KMS-11 (cell line): Measurements from ENCODE around the gene FAM3C.

ENCODE experiments used
- H2AFZ ChIP-seq: fragments of 200-600 bp; sonication (generic); 2 replicates; pipeline ENCODE4 v1.6.1; 2016; ENCODE audit warnings: antibody characterized with exemption, mixed run types, low read depth
- H3K27ac ChIP-seq: fragments of 200-600 bp; sonication (generic); 2 replicates; pipeline ENCODE4 v1.6.1; 2016; ENCODE audit warnings: mild to moderate bottlenecking, mixed run types
- H3K27me3 ChIP-seq: fragments of 200-600 bp; sonication (generic); 2 replicates; pipeline ENCODE4 v1.6.1; 2017; ENCODE audit warnings: mild to moderate bottlenecking, low read depth, mixed run types, moderate library complexity; ENCODE audit not compliant: insufficient read depth
- H3K36me3 ChIP-seq: fragments of 200-600 bp; sonication (generic); 2 replicates; pipeline ENCODE4 v1.6.1; 2017; ENCODE audit warnings: mild to moderate bottlenecking, mixed run types; ENCODE audit not compliant: insufficient read depth
- H3K4me1 ChIP-seq: fragments of 200-600 bp; sonication (generic); 2 replicates; pipeline ENCODE4 v1.6.1; 2016; ENCODE audit warnings: mild to moderate bottlenecking, low read depth, mixed run types; ENCODE audit not compliant: poor library complexity, severe bottlenecking
- H3K4me2 ChIP-seq: fragments of 200-600 bp; sonication (generic); 2 replicates; pipeline ENCODE4 v1.7.0; 2016; ENCODE audit warnings: mild to moderate bottlenecking, mixed run types
- H3K4me3 ChIP-seq: fragments of 200-600 bp; sonication (generic); IDR thresholded peaks from 2 replicates; pipeline ENCODE4 v1.6.1; 2017; ENCODE audit warnings: low read depth, low read length, mixed read lengths; ENCODE audit not compliant: insufficient read depth
- H3K79me2 ChIP-seq: fragments of 200-600 bp; sonication (generic); 2 replicates; pipeline ENCODE4 v1.6.1; 2016; ENCODE audit warnings: low read depth, mixed run types; ENCODE audit not compliant: insufficient read depth
- H3K9ac ChIP-seq: fragments of 200-600 bp; sonication (generic); 2 replicates; pipeline ENCODE4 v1.6.1; 2016; ENCODE audit warnings: mild to moderate bottlenecking, mixed run types
- H4K20me1 ChIP-seq: fragments of 200-600 bp; sonication (generic); 2 replicates; pipeline ENCODE4 v1.6.1; 2016; ENCODE audit warnings: mild to moderate bottlenecking, mixed run types; ENCODE audit not compliant: insufficient read depth
- CTCF ChIP-seq: fragments of 200-600 bp; sonication (generic); conservative IDR thresholded peaks from 2 replicates; pipeline ENCODE4 v1.6.1; 2017; ENCODE audit warnings: low read depth, mild to moderate bottlenecking, antibody characterized with exemption, low read length, moderate library complexity, mixed read lengths

The FAM3C gene

GRCh38 chr7:121341933-121342332 lies 54.2 kb downstream of the FAM3C start:
- Histone ChIP-seq H4K20me1 (no peaks in the 10 kb centered on the region), H3K27ac (no peak overlapping the region), H3K4me1 (no peaks in the 10 kb centered on the region), H3K9ac (no peak overlapping the region), H3K79me2 (no peaks in the 10 kb centered on the region), H3K27me3 (no peaks in the 10 kb centered on the region), H3K36me3 (no peaks in the 10 kb centered on the region), H3K4me3 (no peak overlapping the region), H2AFZ (no peak overlapping the region), H3K4me2 (no peak overlapping the region)
- TF ChIP-seq CTCF = no peak

- H3K4me3 ChIP-seq = no peak overlapping the region
- H3K4me1 ChIP-seq = no peaks in the 10 kb centered on the region
- no peaks in the 10 kb centered on the region for H3K79me2 ChIP-seq
- no peak overlapping the region for H3K9ac ChIP-seq
- H3K27ac ChIP-seq = no peak overlapping the region
- H3K36me3 ChIP-seq = no peaks in the 10 kb centered on the region
- no peaks in the 10 kb centered on the region for H4K20me1 ChIP-seq
- no peaks in the 10 kb centered on the region for H3K27me3 ChIP-seq
- H3K4me2 ChIP-seq = no peak overlapping the region
- no peak overlapping the region for H2AFZ ChIP-seq
- no peak for TF ChIP-seq CTCF
These were observed 57.0 kb downstream of the FAM3C start for GRCh38 chr7:121339082-121339481.

- H3K4me1 ChIP-seq = no peaks in the 10 kb centered on the region
- no peak overlapping the region for H3K4me3 ChIP-seq
- no peaks in the 10 kb centered on the region for H4K20me1 ChIP-seq
- no peak overlapping the region for H2AFZ ChIP-seq
- no peaks in the 10 kb centered on the region for H3K27me3 ChIP-seq
- no peaks in the 10 kb centered on the region for H3K36me3 ChIP-seq
- no peaks in the 10 kb centered on the region for H3K79me2 ChIP-seq
- no peak overlapping the region for H3K9ac ChIP-seq
- H3K27ac ChIP-seq = no peak overlapping the region
- H3K4me2 ChIP-seq = no peak overlapping the region
- TF ChIP-seq CTCF = no peak
These were observed 58.7 kb downstream of the FAM3C start for GRCh38 chr7:121337398-121337797.

GRCh38 chr7:121336579-121336978 lies 59.5 kb downstream of the FAM3C start:
- H3K27ac ChIP-seq = no peak overlapping the region

More at GRCh38 chr7:121336579-121336978, 59.5 kb downstream of the FAM3C start:
- H3K79me2 ChIP-seq = no peaks in the 10 kb centered on the region
- no peak overlapping the region for H2AFZ ChIP-seq
- H3K4me1 ChIP-seq = no peaks in the 10 kb centered on the region
- H3K27me3 ChIP-seq = no peaks in the 10 kb centered on the region
- H4K20me1 ChIP-seq = no peaks in the 10 kb centered on the region
- no peak overlapping the region for H3K4me3 ChIP-seq
- no peak overlapping the region for H3K4me2 ChIP-seq
- H3K36me3 ChIP-seq = no peaks in the 10 kb centered on the region
- no peak for TF ChIP-seq CTCF
- H3K9ac ChIP-seq = no peak overlapping the region
